Measurements from ENCODE around the gene FOXC2. TPM values are rescaled to one million over a fixed set of nuclear protein-coding genes. Genes with fewer than 3 reads are reported as not detected.

Gene FOXC2
- total and polyA plus RNA-seq, 2 donors (not counting 3 experiments of a cell fraction or from before 2014, with no cell fraction given): 7.7 to 44.0 TPM

GRCh38 chr16:86611525-86611855, 44.9 kb downstream of the FOXC2 start:
- Histone ChIP-seq H3K27me3 (ENCODE audit: control insufficient read depth in 2 of 2, insufficient read depth in 2 of 2, low read length in 2 of 2) (no peaks in the 10 kb centered on the region), H3K4me2 (ENCODE audit: insufficient read depth, low read length) (no peak overlapping the region), H3K36me3 (ENCODE audit: control insufficient read depth in 2 of 2, extremely low read depth in 1 of 2, insufficient read depth in 2 of 2, low read length in 2 of 2) (no peaks in the 10 kb centered on the region), H3K27ac (ENCODE audit: insufficient read depth, low read depth, low read length) (no peak overlapping the region), H3K9me1 (replicated peaks; ENCODE audit: control insufficient read depth, extremely low read depth, insufficient read depth, low read length) (no peaks in the 10 kb centered on the region), H3K79me2 (ENCODE audit: control insufficient read depth, insufficient read depth, low read length) (no peaks in the 10 kb centered on the region), H2AFZ (ENCODE audit: low read depth, low read length) (peak overlapping the region; percentile 13), H3K9me3 (replicated peaks; ENCODE audit: control insufficient read depth, insufficient read depth, low read length) (no peaks in the 10 kb centered on the region), H3K4me3 (replicated peaks in 1 of 3; ENCODE audit: insufficient read depth in 1 of 3, low read depth in 1 of 3, low read length in 3 of 3) (no peak overlapping the region), H3K4me1 (ENCODE audit: control insufficient read depth, extremely low read depth, insufficient read depth, low read length) (peaks cover under 1% of the 10 kb centered on the region), H4K20me1 (replicated peaks; ENCODE audit: control insufficient read depth, extremely low read depth, insufficient read depth, low read length) (no peaks in the 10 kb centered on the region), H3K9ac (replicated peaks; ENCODE audit: extremely low read depth, insufficient read depth, low read length) (no peak overlapping the region)
- no peak for TF ChIP-seq POLR2AphosphoS5 (IDR thresholded peaks at IDR 0.05; ENCODE audit: insufficient read depth, low read depth, low read length)
- TF ChIP-seq POLR2A (IDR thresholded peaks at IDR 0.05; ENCODE audit: low read depth, low read length): no peak
- no peak for TF ChIP-seq MYC (IDR thresholded peaks at IDR 0.05; ENCODE audit: low read depth, low read length)
- no peak for TF ChIP-seq CTCF (IDR thresholded peaks at IDR 0.05; ENCODE audit: extremely low read depth in 1 of 2, insufficient read depth in 1 of 2, low read depth in 1 of 2, low read length in 2 of 2)
- no peak for TF ChIP-seq EZH2 (IDR thresholded peaks at IDR 0.05; ENCODE audit: borderline replicate concordance, low read depth, low read length, severe bottlenecking)
- no peak for TF ChIP-seq MAX (IDR thresholded peaks at IDR 0.05; ENCODE audit: insufficient read depth, insufficient read length)
- TF ChIP-seq GATA2 (IDR thresholded peaks at IDR 0.05; ENCODE audit: insufficient read depth, insufficient read length, low read depth, low read length): no peak
- no peak for TF ChIP-seq JUN (IDR thresholded peaks at IDR 0.05; ENCODE audit: borderline replicate concordance, insufficient read depth, insufficient read length, low read depth)
- TF ChIP-seq FOS (IDR thresholded peaks at IDR 0.05; ENCODE audit: borderline replicate concordance, insufficient read depth, low read length): no peak
- DNase-seq (ENCODE audit: low read depth, low spot score) (no peak), FAIRE-seq (no peak)
- intact Hi-C loops (cut with micrococcal nuclease) (no loop called here), dilution Hi-C loops (cut with MboI; ENCODE audit: extremely low pct_ligation_motif_present, low sequenced_read_pairs) (no loop called here)
- CTCF ChIA-PET: no interaction called here
- POLR2A ChIA-PET: no interaction called here
- no TSS peak for BruUV-seq (replicated peaks)

All from endothelial cell of umbilical vein (primary cell).